Endodermal cell (in vitro differentiated cells): Measurements from ENCODE around the gene PGRMC1. TPM values are rescaled to one million over a fixed set of nuclear protein-coding genes. Genes with fewer than 3 reads are reported as not detected.
"Not testable (repeated sequence)": the region's sequence is repeated elsewhere in the genome, so short reads cannot be mapped to it uniquely, and the experiment has no call there.

Experiments
- DNase-seq: peaks from one replicate; pipeline ENCODE4 v3.0.0-alpha.2; 2017
- H3K27ac ChIP-seq: 2 replicates; pipeline ENCODE4 v1.5.1; 2013; ENCODE audit warnings: mild to moderate bottlenecking, low read depth, low read length, moderate library complexity
- H3K27me3 ChIP-seq: 2 replicates; pipeline ENCODE4 v1.6.1; 2013; ENCODE audit warnings: mild to moderate bottlenecking, low read length, moderate library complexity; ENCODE audit not compliant: insufficient read depth, control insufficient read depth, poor library complexity, severe bottlenecking
- H3K36me3 ChIP-seq: 2 replicates; pipeline ENCODE4 v1.7.0; 2013; ENCODE audit warnings: mild to moderate bottlenecking, low read length, moderate library complexity; ENCODE audit not compliant: control insufficient read depth, insufficient read depth
- H3K4me1 ChIP-seq: one replicate; pipeline ENCODE4 v1.7.0; 2013; ENCODE audit warnings: low read length; ENCODE audit not compliant: control insufficient read depth, insufficient read depth
- H3K4me3 ChIP-seq: 2 replicates; pipeline ENCODE4 v1.5.1; 2013; ENCODE audit warnings: mild to moderate bottlenecking, low read length, moderate library complexity
- H3K9ac ChIP-seq: 2 replicates; pipeline ENCODE4 v1.6.1; 2013; ENCODE audit warnings: mild to moderate bottlenecking, low read length, moderate library complexity; ENCODE audit not compliant: poor library complexity, severe bottlenecking; ENCODE audit errors: extremely low read depth
- H3K9me3 ChIP-seq: 2 replicates; pipeline ENCODE4 v1.6.1; 2013; ENCODE audit warnings: mild to moderate bottlenecking, low read length, moderate library complexity; ENCODE audit not compliant: control insufficient read depth
- H3K27ac Mint-ChIP-seq: 2 replicates; pipeline ENCODE4 v1.8.0; 2020; ENCODE audit warnings: mixed read lengths
- H3K27me3 Mint-ChIP-seq: 2 replicates; pipeline ENCODE4 v1.8.0; 2021; ENCODE audit warnings: mild to moderate bottlenecking, mixed read lengths; ENCODE audit not compliant: insufficient read depth
- H3K36me3 Mint-ChIP-seq: 2 replicates; pipeline ENCODE4 v1.8.0; 2020; ENCODE audit warnings: low read depth, mixed read lengths
- H3K4me1 Mint-ChIP-seq: 2 replicates; pipeline ENCODE4 v1.8.0; 2020; ENCODE audit warnings: mixed read lengths
- H3K4me3 Mint-ChIP-seq: 2 replicates; pipeline ENCODE4 v1.8.0; 2020; ENCODE audit warnings: mild to moderate bottlenecking, moderate library complexity, mixed read lengths
- H3K9me3 Mint-ChIP-seq: 2 replicates; pipeline ENCODE4 v1.8.0; 2020; ENCODE audit warnings: mild to moderate bottlenecking, mixed read lengths
- WGBS, 2 experiments: methylation state at CpG; one replicate each; pipeline versions ENCODE4 v1.1.5 to v1.1.7; 2013; ENCODE audit warnings: missing lambda C conversion rate in 2 of 2, mixed read lengths in 1 of 2; ENCODE audit not compliant: insufficient coverage in 1 of 2, insufficient read length in 1 of 2; 5-methylcytosine and 5-hydroxymethylcytosine counted together
- total RNA-seq, 2 donors: library from RNA; stranded (reverse); fragmentation: NEBNext Ultra II Directional in 1 of 2; extraction: Animal tissue kit (Norgen Biotek cat#: 25700) in 1 of 2; gene quantifications; 2 replicates in 1 of 2; 3 replicates in 1 of 2; pipeline ENCODE4 v1.2.1, GENCODE V29; 2021
- TF ChIP-seq, protein P1 (sequence below): fragments of 200-600 bp; sonication (generic); conservative IDR thresholded peaks from 2 replicates; pipeline ENCODE4 v1.5.0; 2021; ENCODE audit warnings: antibody characterized with exemption, mild to moderate bottlenecking

Gene PGRMC1
- total RNA-seq, 2 donors from 2014 or later: 108 to 115 TPM

DNA sequence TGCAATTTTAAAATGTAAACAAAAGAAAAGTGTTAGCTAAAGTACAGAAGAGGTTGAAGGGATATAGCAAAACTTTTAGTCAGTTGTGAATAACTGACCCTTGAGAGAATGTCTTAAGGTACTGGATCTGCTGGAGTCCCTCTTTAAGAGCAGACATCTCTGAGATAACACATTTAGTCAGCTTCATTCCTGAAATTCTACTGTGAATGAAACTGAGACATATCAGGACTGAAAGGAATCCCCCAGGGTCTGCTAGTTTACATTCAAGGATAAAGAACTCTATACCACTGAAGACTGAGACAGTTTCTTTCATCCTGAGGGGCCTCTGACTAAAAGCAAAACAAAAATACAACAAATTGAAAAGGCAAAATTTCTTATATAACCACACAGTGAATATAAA is 54.4 kb downstream of the PGRMC1 start:
- Mint-ChIP-seq H3K27me3 (no peaks in the 10 kb centered on the region), H3K4me1 (peaks cover 4% of the 10 kb centered on the region), H3K4me3 (no peak overlapping the region), H3K9me3 (peaks cover 45% of the 10 kb centered on the region), H3K27ac (no peak overlapping the region), H3K36me3 (no peaks in the 10 kb centered on the region)
- H3K36me3 ChIP-seq: no peaks in the 10 kb centered on the region
- H3K27ac ChIP-seq: no peak overlapping the region
- H3K4me1 ChIP-seq: no peaks in the 10 kb centered on the region
- H3K9ac ChIP-seq: no peak overlapping the region
- H3K9me3 ChIP-seq: no peaks in the 10 kb centered on the region
- peak overlapping the region; percentile 2 for H3K4me3 ChIP-seq
- no peaks in the 10 kb centered on the region for H3K27me3 ChIP-seq
- DNase-seq: no peak
- TF ChIP-seq, protein P1, sequence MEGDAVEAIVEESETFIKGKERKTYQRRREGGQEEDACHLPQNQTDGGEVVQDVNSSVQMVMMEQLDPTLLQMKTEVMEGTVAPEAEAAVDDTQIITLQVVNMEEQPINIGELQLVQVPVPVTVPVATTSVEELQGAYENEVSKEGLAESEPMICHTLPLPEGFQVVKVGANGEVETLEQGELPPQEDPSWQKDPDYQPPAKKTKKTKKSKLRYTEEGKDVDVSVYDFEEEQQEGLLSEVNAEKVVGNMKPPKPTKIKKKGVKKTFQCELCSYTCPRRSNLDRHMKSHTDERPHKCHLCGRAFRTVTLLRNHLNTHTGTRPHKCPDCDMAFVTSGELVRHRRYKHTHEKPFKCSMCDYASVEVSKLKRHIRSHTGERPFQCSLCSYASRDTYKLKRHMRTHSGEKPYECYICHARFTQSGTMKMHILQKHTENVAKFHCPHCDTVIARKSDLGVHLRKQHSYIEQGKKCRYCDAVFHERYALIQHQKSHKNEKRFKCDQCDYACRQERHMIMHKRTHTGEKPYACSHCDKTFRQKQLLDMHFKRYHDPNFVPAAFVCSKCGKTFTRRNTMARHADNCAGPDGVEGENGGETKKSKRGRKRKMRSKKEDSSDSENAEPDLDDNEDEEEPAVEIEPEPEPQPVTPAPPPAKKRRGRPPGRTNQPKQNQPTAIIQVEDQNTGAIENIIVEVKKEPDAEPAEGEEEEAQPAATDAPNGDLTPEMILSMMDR: no peak

DNA sequence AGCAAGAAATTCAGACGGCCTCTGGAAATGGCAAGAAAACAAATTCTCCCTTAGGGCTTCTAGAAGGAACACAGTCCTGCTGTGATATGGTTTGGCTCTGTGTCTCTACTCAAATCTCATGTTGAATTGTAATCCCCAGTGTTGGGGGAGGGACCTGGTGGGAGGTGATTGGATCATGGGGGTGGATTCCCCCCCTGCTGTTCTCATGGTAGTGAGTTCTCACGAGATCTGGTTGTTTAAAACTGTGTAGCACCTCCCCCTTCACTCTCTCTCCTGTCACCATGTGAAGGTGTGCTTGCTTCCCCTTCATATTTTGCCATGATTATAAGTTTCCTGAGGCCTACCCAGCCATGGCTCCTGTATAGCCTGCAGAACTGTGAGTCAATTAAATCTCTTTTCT is 55.2 kb downstream of the PGRMC1 start:
- not testable (repeated sequence) for H3K4me1 ChIP-seq, H3K36me3 Mint-ChIP-seq, H3K9ac ChIP-seq, H3K9me3 ChIP-seq, H3K4me3 ChIP-seq, H3K4me3 Mint-ChIP-seq, H3K27me3 ChIP-seq, H3K4me1 Mint-ChIP-seq, DNase-seq, H3K27me3 Mint-ChIP-seq, H3K27ac ChIP-seq, H3K36me3 ChIP-seq
- H3K9me3 Mint-ChIP-seq: peaks cover 40% of the 10 kb centered on the region
- 40 to 57% methylated on average over 1 to 2 of the region's 2 CpGs for WGBS, 2 experiments
- H3K27ac Mint-ChIP-seq: peak overlapping the region; percentile 46

DNA sequence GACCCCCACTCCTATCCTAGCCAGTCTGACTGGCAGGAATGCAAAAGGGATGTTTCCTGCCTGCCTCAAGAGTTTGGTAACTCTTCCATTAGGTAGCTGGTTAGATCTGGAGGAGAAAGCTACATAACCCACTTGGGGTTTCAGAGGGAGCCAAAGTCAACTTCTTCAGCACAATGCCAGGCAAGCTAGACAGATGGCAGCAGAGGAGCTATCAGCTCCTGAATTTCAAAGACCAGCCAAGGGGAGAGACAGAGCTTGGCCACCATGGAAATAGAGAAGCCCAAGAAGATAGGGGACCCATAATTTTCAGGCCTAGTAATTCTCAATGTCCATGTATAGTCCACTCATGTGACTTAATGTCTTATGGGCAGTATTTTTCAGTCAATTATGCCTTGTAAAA is 56.4 kb downstream of the PGRMC1 start:
- Histone ChIP-seq H3K4me1 (no peaks in the 10 kb centered on the region), H3K36me3 (no peaks in the 10 kb centered on the region), H3K9me3 (no peaks in the 10 kb centered on the region), H3K27me3 (no peaks in the 10 kb centered on the region), H3K27ac (no peak overlapping the region), H3K9ac (no peak overlapping the region), H3K4me3 (peak overlapping the region; percentile 45)
- peaks cover 4% of the 10 kb centered on the region for H3K4me1 Mint-ChIP-seq
- no peak overlapping the region for H3K4me3 Mint-ChIP-seq
- no peaks in the 10 kb centered on the region for H3K36me3 Mint-ChIP-seq
- no peak for DNase-seq
- no peaks in the 10 kb centered on the region for H3K27me3 Mint-ChIP-seq
- no peak overlapping the region for H3K27ac Mint-ChIP-seq
- TF ChIP-seq, protein P1: peak; percentile 61
- peaks cover 50% of the 10 kb centered on the region for H3K9me3 Mint-ChIP-seq

Other genes with a start within 250 kb of the PGRMC1 start
- not detected for gene CT47C1, start 163.3 kb upstream of the PGRMC1 start, total RNA-seq
- gene KIAA1210, start 108.5 kb upstream of the PGRMC1 start, total RNA-seq: not detected
- 1 to 10 TPM; 4.4 to 4.9 TPM for gene SLC25A43, start 163.1 kb downstream of the PGRMC1 start, total RNA-seq
- gene SLC25A5, start 232.2 kb downstream of the PGRMC1 start, total RNA-seq: 100 to 1,000 TPM; 321 TPM